T-helper 2 cell (primary cell): ENCODE results near the gene CADM2.

Source experiments
- DNase-seq, 5 experiments: peaks; one replicate each; pipeline versions ENCODE4 v3.0.0 to v3.0.0-alpha.2; 2012 to 2022

Gene CADM2

DNA sequence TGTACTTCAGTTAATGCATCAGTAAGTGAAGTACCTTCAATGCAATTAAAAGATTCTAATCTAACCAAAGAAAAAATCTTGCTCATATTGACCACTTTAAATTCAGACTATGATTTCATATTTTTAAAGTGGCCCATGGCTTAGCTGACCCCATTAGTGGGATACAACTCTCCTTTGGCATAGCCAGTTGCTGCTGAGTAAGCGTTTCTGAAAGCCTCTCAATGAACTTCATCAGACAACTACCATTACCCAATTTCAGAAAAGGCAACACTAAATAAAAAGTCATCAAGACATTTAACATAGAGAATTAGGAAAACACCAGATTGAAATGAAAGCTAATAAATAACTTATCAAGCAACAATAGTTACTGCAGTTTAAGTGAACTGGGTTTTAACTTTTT, 27.0 kb downstream of the CADM2 start:
- no peak for DNase-seq

DNA sequence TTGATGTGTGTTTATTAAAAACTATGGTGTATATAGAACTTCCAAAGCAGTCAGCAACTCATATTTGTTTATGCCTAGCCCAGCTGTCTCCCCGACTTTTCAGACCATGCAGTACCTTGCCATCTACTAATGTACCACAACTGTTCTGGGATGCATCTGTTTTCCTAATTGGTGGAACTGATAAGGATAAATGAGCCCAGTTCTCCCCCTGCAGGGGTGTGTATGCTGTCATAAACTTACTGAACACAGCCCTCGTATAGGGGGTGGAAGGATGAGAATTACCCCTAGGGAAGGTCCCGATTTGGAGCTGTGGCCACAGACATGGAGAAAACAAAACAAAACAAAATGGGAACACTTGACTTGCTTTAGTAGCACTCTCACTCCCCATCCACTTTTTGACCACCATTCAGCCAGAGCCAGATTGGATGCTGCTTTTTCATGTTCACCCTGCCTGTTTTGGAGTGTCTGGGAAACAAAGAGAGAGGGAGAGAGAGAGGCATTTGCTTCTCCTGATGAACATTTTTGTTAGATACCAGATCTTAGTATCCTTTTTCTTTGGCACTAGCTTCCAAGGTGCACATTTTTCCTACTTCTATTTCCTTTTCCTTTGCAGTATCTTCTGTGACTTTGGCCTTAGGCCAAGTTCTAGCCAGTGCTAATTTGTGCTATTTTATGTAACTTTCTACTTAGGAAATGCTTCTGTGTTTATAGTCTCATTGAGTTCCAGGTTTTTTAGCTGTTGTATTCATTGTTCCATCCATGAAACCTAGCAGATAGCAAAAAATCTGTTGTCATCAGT, 29.1 kb downstream of the CADM2 start:
- DNase-seq, result no peak

DNA sequence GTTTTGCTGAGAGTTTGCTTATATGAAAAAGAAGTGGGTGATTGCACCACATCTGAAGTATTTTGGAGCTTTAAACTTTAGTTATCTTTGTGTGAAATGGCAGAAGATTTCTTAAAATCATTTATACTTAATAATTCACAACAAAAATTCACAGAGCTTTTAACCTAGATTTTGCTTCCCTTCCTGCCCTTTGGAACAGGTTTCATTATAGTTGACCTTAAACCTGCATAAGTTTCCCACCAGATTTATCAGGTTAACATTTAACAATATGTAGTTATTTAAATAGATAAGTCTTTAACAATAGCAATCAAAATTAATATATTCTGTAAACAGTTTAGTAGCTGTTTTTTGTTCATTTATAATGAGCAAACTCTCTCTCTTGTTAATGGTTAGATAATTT, 30.3 kb downstream of the CADM2 start:
- no peak for DNase-seq

DNA sequence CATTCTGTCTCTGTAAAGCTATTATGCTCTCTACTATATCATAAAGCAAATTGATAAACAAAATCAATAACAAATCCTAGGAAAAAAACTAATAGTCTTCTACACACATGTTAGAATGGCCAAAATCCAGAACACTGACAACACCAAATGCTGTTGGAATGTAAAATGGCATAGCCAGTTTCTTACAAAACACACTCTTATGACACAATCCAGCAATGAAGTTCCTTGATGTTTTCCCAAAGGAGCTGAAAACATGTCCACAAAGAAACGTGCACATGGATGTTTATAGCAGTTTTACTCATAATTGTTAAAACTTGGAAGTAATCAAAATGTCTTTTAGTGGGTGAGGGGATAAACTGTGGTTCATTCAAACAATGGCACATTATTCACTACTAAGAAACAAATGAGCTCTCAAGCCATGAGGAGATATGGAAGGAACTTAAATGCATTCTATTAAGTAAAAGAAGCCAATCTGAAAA, 32.7 kb downstream of the CADM2 start:
- DNase-seq, result no peak

DNA sequence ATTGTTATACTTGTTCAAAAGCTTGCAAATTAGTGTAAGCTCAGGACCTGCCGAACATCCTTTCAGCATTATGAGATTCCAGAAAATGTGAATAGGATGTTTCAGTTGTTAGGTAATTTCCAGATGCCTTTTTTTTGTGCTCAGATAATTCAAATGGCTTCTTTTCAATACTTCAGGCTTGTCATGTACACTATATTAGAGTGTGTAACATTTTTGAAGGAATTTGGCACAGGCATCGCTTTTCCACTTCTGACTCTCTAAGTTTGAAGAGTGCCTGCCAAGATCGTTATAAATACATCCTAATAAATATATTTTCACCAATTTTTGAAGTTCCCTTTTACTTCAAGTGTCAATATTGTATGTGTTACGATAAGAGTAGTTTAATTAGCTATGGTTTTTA, 35.2 kb downstream of the CADM2 start:
- no peak for DNase-seq

DNA sequence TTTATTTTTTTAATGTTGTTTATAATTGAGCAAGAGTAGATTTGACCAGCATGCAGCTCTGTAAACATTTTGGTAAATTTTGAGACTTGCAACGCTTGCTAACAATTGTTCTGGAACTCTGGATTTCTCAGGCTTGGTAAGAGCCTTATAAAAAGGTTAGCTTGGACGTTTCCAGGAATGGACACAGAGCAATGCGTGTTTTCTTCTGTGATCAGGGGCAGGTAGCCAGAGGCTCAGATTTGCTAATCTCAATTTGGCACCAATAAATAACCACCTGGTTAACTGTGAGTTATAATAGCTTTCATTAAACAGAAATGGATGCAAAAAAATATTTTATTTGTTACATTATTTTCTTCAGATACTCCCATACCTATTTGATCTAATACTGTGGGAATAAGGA, 39.8 kb downstream of the CADM2 start:
- DNase-seq, result no peak

DNA sequence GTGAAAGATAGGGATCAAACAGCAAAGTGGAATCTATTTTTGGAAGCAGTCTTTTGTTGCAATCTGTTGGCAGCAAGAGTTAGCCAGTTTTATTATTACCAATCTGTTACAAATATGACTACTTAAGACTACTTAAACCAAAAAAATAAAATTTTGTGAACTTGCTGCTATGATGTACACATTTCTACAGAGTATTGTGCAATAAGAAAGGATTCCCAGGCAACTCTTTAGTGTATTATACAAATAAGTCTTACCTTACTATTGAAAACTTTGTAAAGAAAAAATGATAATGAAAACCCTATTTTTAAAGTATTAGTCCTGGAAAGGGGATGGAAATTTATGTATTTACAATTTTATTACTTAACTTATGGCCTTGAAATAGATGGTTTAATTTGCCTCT, 44.7 kb downstream of the CADM2 start:
- no peak for DNase-seq

DNA sequence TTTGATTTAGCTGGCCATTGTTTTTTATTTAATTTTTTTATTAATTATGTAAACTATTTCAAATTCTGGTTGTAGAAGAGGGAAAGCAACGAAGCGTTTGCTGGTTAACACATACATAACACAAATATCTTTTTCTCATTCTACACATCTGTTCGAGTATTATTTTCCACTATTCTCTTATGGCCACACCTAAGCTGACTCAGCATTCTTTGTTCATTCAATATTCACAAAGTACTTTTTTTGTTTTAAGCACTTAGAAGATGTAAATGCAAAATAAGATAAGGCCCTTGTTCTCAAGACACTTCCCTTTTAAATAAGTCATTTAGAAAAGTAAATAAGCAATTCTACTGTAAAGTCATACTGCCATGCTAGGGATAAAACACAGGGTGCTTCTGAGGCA, 45.4 kb downstream of the CADM2 start:
- DNase-seq, result no peak

DNA sequence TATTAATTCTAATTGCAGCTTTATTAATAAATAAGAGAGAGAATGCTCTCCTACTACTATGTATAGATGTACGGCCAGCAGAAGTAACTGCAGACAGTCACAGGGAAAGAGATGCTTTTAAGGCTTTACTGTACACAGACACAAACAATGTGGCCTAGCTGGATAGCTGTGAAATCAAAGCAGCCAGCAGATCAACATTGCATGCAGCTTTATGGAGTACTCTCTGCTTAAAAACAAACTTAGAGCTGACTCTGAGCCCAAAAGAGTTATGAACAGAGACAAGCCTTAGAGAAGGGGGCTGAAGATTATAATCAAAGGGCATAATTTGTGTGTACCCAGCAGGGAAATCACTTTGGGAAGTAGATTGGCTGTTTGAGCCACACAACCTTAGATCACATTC, 47.2 kb downstream of the CADM2 start:
- no peak for DNase-seq

DNA sequence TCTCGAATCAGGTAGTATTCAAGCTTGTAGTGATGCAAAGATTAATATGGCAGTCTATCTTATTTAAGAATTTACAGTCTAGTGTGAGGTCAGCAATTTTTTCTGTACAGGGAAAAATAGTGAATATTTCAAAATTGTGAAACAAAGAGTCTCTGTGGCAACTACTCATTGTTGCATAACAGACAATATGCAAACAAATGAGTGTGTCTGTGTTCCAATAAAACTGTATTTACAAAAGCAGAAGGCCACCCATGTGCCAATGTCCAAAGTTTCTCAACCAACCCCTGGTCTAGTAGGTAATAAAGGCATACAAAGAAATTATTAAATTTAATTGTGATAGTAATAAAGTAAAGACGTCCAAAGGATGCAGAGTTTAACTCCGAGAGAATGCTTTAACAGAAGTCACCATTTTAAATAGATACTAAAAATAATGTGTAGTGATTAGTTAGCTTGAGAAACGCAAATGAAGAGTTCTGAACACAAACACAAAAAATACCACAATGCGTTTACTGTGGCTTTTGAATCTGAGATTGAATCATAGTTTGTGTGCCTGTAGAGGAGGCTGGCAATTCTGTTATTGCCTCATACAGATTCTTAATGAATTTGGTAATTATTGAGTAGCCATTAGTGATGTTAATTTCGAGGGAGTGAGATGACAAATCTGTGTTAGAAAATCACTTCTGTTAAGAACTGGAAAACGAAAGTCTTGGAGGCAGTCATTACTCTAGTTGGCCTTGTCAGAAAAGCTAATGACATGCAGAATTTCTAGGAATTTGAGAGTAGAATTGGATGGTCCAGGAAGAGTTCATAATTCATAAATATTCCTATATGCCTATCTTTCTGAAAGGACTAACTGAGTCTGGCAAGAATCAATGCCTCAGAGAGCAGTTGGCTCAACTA, 48.7 kb downstream of the CADM2 start:
- no peak for DNase-seq

DNA sequence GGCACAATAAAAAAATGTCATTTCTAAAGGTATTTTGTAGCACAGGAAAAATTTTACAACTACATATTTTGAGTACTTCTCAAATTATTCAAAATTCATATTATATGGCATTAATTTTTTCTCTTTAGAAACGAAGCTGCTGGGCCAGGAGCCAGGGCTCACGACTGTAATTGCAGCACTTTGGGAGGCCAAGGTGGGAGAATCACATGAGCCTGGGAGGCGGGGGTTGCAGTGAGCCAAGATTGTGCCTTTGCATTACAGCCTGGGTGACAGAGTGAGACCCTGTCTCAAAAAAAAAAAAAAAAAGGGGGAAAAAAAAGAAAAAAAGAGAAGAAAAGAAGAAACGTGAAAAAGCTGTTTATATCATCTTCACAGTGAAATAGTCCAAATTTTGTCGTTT, 62.0 kb downstream of the CADM2 start:
- no peak for DNase-seq

DNA sequence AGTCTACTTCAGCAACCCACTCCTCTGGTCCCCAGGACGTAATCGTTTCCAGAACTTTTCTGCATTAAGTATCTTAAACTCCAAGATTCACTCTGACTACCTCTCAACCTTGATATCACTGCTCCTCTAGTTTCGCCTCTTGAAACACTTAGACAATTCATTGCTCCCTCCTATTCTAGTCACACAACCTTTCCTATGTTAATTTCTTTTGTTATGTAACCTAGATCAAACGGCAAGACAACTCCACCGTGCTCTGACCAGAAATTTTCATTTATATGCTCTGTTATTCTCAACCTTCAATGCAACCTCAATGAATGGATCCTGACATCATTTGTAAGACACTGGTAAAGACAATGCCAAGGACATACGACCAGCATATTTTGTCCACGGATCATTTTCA, 71.3 kb downstream of the CADM2 start:
- no peak for DNase-seq

DNA sequence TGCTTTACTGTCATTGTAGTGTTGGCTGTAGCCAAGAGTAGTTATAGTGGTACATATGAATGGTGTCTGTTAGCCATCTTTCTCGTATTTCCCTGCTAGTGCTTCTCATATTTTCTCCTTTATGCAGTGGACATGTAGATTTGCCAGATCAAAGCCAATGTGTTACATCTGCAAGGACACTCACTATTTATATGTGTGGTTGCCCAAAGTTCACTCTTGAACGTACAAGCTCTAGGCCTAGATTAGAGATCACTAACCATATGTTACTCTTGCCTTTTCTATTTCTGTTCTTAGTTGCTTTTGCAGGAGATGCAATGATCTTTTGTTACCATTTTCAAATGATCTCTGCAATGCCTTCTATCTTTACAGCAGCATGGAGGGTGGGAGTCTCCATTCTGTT, 78.4 kb downstream of the CADM2 start:
- DNase-seq, result no peak

DNA sequence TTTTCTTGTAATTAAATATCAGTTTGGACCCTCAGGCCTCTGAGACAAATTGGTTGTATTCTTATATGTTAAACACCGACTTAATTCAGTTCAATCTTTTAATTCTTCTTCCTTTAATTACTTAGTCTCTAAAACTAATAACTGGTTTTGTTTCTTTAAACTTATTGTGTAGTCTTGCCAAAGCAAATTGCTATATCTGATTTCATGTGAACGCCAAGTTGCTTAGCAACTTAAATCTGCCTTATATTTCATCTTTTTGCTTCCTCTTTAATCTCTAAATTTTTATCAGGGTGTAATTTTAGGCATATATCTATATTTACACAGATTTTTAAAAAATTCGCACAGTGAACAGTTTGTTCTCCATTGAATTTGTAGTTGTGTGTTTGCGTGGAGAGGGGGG, 82.2 kb downstream of the CADM2 start:
- no peak for DNase-seq

DNA sequence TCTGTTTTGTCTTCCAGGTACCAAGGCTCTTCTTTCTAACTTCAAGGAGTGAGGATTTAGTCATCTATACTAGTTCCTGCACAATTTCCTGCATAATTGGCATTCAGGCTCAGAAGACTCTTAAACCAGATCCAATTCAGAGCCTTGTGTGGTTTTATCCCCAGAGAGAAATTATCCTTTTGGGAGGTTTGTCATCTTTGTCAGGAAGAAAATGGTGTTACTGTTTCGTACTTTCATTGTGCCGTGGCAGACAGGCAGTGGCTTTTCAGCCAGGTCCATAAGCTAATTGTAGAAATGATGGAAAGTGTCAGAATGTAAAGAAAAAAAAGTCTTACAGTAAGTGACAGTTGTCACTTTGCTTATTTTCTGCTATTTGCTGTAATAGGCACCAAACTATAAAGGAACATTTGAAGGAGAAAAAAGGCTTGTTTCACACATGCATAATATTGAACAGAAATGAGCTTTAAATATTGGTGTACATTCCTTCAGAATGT, 82.8 kb downstream of the CADM2 start:
- DNase-seq, result no peak

DNA sequence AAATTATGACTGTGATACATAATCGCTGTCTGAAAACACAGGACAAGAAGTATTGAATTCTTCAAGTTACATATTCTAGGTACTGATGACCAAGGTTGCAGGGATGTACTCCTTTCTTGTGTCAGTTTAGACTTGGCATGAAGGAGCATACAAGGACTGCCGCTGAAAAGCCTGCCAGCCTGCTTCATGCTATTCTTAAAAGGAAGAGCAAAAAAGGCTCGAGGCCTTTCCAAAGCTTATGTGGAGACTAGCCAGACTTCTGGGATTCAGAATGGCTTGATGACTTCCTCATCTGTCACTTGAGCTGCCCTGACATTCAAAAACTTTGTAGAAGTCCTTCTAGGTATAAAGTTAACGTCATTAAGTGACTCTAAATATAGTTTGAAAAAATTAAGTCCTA, 92.0 kb downstream of the CADM2 start:
- DNase-seq, result no peak

DNA sequence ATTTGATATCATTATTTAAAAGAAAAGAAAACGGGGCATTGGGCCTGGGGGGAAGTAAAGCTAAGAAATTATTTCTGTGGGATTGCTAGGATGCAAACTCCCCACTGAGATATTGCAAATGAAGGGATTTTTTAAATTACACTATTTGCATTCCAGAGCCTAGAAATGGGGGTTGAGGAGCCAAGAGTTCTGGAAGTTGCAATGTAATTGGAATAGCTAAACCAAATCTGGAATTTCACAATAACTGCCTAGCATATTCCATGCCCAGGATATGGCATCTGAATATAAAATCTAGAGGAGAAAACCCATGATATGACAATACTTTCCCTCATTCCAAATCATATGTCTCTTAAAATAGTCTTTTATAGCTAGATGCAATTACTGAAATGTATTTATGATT, 93.0 kb downstream of the CADM2 start:
- DNase-seq, result no peak

DNA sequence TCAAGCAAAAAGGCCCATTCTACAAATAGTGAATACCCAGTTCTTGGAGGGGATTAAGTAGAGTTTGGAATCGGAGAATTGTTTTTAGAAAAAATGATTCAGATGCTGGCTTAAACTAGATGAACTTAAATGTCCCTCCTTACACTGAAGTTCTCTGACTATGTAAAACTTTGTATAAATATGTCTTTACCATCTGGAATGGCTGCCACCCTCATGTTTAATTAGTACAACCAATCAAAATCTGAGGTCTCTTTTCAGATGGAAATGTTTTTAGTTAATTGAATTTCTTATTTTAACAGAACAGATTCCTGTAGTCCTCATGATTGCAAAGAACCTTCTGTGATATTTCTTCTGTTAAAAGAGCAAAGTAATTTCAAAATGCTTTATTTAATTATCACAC, 94.8 kb downstream of the CADM2 start:
- DNase-seq, result no peak

DNA sequence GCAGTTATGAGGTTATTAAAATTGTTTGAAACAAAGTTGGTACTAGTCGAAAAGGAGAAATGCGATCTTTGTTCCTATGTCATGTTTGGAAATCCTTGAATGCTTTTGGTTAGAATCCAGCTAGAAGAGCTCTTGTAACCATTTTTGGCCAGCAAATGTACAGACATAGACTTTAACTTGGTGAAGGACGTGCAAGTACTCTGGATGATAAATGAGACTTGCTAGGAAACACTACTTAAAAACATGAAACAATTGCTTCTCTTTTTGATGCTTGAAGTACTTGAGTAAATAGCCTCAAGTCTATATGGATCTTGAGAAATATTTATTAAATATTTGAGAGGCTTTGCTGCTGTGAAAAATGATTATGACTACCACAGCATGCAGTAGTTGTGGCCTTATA, 95.8 kb downstream of the CADM2 start:
- DNase-seq, result no peak

DNA sequence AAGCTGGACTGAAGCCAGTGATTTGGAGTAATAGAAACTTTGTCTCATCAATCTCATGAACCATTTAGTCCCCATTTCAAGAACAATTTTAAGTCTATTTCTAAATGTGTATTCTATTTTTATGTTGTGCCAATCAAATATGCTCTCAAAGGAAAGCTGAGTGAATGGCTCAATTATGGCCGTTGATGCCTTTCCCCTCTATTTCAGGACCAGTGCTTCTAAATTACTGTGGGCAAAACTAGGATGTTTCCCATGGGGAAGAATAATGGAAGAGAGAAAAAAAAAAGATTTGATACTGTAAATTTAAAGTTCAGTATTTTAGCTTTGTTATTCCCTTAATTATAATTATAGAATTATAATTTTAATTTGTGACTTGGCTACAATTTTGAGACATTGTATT, 110.1 kb downstream of the CADM2 start:
- no peak for DNase-seq

DNA sequence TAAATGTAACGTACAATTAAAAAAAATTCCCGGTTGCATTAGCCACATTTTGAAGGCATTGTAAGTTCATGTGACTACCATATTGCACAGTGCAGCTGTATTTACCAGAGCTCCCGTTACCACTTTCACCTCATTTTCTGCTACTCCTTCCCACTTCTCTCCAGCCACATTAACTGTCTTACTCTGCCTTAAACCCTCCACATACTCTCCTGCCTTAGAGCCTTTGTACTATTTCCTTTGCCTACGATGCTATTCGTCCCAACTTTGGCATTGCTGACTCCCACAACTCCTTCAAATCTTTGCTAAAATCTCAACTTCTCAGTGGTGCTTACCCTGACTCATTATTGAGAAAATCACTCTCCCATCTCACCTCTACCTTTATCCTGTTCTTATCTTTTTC, 115.2 kb downstream of the CADM2 start:
- no peak for DNase-seq

DNA sequence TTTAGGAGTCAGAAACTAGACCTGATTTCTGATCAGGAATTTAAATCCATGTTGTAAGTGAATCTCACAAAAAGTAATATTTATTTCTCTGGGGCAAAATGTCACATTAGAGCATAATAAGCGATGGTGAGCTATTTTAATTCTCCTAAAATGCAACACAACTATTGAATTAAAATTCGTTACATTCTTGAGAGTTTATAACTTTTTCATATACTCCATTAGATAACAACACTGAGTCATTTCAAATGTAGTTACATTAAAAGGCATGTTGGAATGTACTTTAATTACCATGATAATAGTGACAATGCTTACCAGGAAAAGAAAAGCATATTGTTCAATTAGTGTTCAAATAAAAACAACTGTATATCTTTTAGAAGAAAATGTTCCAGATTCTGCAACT, 116.9 kb downstream of the CADM2 start:
- DNase-seq, result no peak

DNA sequence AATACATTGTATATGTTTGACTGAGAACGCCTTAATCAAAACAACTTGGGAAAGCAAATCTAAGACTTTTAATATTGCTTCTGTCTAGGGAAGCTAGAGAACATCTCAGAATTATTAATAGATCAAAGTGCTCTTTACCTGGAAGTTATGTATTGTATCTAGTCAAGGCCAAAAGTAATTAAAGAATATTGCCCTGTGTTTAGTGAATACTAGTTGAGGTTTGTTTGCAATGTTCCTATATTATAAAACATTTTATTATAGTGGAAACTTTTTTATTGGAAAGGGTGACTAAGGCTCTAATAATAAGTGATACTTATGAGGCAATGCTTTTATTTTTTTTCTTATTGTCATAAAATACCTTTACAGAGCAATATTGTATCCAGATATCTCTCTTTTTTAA, 118.2 kb downstream of the CADM2 start:
- no peak for DNase-seq
